Stimulated activated CD4-positive, alpha-beta T cell treated with anti-CD3 and anti-CD28 coated beads, Interleukin-12 subunit alpha, Interleukin-12 subunit beta, amount 100 ng/mL, for 48 hours (primary cell): ENCODE results near the gene RPS6KA3.
"Not testable (repeated sequence)": the region's sequence is repeated elsewhere in the genome, so short reads cannot be mapped to it uniquely, and the experiment has no call there.

Experiments
- DNase-seq, 3 donors: peaks; one replicate each; pipeline ENCODE4 v3.0.0-alpha.2; 2020; ENCODE audit warnings: low read depth in 2 of 3, low spot score in 1 of 3

Gene RPS6KA3

DNA sequence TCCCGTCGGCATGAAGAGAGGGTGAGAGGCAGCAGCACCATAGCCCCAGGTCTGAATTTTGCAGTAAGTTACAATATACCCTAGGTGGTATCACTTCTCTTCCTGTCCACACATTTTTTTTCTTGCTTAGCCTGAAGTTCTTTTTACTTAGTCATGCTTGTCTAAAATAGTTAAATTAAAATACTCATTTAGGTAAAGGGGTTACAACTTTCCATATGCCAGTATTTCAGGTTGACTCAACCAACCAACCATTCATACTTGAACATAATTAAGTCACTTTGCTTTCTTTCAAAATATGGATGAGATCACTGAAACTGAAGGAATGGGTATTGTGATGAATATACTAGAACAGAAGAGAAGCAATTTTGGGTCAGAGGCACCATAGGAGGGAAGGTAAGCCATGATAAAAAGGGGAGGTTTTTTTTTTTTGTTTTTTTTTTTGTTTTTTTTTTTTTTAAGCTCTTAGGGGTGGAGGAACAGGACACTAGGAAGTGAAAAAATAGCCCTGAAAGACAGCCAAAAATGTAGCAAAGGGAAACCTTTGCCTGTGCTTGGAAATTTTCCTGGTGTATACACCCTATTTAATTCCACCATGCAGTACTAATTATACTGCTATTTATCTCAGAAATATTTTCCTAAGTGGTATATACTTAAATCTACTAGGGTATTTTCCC, 41.8 kb downstream of the RPS6KA3 start:
- no peak for DNase-seq

DNA sequence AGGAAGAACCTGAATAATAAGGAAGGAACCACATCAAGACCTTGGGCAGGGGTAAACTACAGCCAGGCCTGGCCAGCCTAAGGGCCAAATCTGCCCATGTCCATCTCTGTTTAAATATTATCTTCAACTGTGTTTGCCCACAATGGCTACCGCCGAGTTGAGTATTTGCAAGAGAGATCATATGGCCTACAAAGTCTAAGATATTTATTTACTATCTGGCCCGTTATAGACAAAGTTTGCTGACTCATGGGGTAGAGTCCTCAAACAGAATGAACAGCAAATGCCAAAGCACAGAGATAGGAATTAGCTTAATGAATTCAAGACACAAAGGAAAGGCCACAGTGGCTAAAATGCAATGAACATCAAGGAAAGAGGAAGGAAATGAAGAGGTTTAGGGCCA, 44.8 kb downstream of the RPS6KA3 start:
- DNase-seq: no peak

DNA sequence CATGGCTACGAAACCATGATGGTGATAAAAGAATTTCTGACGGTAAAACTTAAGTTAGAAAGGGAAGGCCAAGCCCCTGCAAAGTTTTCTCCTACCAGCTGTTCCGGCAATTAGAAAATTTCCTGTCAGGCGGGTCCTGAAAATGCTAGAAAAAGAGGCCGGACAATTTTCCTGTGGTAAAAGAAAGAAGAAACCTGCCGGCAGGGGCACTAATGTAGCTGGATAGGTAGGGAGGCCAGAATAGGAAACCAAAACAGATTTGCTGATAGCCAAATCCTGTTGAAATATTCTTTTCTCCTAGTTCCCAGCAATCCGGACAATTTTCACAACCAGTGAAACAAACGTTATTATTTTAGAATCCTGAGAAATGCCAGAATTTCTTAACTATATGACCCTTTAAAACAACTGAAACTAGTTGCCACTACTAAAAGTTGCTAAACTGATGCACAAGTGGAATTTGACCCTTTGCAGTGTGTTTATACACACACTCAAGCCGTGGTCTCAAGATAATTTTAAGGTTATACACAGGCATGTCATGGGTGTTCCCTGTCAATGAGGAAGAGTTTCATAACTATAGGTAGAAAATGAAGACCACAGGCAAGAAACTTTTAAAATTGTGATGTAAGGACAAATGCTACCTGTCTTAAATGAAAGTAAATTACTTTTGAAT, 47.7 kb downstream of the RPS6KA3 start:
- no peak for DNase-seq

DNA sequence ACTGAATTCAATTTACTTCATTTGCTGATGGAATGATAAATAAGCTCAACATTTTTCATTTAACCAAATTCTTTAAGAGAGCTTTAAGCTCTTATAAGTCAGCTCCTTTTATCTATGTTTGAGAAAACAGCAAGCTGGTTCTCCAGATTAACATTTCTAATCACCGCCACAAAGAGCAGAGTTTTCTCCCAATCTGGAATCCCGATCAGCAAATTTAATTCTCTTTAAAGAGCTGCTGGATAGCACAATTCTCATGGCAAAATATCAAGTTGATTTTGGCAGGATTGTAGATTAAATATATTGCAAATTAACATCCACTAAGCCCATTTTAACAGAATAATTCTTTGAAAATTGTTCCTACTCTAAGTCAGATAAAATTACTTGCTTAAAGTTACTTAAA, 48.8 kb downstream of the RPS6KA3 start:
- DNase-seq: no peak

DNA sequence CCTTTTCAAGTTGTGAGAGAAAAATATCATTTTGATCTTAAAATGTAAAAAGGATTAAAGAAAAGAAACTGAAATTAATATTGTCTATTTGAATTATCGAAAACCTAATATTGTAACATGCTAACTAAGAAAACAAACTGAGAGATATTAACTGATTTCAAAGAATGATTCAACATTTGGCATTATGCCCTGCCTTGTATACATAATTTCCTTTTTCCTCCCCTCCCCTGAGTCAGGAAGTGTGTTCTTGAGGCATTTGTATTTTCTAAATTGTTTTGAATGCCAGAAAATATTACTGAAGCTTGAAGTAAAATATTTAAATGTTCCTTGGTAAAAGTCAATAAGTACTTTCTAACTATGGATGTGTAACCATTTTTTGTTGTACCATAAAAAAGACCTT, 49.4 kb downstream of the RPS6KA3 start:
- no peak for DNase-seq

DNA sequence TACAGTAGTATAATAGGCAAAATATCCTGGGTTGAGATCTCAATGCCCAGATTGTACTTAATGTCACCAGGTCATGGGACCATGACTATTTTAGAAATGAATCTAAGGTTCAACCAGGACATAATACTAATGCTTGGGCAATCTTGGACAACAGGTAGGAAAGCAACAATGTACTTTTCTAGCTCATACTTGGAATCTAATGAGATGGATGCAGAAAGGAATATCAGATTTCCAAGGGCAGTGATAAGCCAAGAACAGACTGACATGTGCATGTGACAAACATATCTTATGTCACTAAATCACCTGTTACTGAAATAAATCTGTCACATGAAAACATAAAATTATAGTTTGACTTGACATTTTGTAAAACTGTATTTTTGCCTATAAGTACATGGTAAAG, 51.1 kb downstream of the RPS6KA3 start:
- DNase-seq: no peak

DNA sequence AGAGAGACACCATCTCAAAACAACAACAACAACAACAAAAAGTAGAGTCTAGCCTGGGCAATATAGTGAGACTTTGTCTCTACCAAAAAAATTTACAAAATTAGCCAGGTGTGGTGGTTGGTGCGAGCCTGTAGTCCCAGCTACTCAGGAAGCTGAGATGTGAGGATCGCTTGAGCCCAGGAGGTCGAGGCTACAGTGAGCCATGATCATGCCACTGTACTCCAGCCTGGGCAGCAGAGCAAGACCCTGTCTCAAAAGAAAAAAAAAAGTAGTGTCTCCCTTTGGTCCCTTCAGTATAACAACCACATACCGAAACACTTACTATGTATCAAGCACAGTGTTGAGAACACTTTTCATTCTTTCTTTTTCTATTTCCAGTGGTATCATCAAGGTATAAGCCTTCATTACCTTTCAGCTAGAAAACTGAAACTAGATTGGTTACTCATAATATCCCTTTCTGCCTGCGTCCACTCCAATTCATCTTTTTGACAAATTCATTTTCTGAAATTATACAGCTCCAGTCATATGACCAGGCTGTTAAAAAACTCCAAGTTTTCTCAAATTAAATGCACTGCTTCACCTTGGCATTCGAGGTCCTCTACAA, 54.1 kb downstream of the RPS6KA3 start:
- DNase-seq: no peak

DNA sequence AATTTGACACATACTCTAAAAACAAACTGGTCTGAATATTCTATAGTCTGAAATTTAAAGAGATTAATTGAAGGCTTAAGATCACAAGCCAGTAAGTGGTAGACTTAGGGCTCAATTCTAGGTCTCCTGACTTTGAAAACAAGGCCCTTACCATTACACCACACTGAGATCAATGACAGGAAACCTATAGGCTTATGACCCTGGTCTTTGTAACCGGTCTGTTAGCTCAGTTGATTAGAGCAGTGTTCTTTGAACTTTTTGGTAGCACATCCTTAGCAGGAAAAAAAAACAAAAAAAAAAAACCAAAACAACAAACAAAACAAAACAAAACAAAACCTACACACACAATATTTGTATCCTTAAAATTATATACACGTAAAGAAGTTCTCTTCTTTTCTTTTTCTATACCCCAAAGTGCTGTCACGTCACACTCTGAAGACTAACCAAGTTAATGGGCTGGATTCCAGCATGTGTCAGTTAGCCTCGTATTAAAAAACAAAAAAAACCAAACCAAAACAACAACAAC, 55.4 kb downstream of the RPS6KA3 start:
- no peak for DNase-seq

DNA sequence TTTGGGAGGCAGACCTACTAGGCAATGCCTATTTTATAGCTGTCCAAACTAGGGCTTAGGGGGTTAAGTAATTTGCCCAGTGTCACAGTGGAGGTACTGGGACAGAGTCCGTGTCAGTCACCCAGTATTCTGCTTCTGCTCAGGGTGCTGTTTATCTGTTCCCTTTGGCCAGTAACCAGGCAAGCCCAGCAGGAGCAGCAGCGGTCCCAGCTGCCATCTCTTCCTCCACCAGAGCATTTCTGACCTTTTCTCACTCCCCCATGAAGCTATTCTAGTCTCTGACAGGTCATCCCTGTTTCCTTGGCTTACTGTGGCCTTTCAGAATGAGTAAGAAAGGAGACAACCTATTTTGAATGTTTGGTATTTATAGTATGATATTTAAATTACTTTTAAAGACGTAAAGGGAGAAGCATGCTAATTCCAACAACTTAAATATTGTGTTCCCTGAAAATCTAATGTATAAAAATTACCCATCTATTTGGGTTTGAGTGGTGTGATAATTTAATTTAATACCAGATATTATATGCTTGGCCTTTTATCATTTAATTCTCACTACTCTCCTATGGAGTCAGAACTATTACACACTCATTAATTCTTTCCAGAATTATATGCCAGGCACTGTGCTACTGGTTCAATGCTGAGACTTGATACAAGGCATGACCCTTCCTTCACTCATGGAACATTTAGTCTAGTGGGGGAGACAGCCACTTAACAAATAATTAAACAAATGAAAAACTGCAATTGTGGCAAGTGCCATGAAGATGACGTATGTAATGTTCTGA, 60.6 kb downstream of the RPS6KA3 start:
- no peak for DNase-seq

DNA sequence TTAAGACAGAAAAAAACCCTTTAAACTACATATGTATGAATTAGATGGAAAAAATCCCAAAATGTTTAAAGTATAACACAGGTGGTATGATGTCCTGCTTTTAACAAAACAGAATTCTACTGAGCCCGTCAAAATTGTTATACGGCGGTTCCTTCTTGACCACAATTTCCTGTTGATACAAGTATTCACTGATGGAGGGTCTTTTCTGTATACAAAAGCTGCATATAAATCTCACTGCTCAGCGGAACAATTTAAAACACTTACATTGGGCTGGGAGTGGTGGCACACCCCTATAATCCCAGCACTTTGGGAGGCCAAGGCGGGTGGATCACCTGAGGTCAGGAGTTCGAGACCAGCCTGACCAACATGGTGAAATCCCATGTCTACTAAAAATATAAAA, 62.4 kb downstream of the RPS6KA3 start:
- DNase-seq: no peak

DNA sequence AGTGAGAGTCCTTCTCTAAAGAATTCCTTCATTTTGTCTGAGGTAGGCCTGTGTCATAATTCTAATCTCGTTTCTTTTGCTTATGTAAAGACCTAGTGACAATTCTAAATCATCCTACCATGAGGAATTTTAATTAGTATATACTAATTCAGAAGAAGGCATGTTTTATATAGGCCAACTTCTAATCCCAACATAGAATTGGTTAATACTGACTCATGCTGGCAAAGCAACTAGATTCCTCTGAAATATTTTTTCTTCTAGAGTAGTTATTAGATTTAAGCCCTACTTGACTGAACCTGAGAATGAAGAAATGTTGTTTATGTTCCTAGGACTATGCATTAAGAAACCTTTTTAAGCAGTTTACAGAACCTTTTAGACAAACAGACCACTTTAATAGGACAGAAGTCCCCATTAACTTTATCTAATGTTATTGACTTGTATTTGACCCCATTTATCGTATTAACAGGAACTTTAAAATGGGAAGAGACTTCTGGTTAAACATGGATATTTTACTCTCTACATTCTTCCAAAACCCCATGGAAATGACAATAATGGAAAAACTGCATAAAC, 69.0 kb downstream of the RPS6KA3 start:
- DNase-seq: no peak

DNA sequence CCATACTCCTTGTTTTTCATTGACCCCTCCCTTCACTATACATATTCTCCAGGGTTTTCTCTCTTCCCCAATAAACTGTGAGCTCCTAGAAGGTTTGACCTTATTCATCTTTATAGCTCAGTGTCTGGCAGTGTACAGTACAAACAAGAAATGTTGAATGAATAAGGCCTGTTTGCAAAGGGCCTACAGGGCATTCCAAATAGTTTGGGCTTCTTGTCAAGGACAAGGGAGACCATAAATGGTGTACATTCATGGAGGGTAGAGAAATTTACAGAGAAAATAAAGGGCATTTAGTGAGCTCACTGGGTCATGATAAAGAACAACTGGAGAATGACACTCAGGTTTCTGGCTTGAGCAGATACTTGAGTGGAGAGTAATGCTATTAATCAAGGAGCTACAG, 77.5 kb downstream of the RPS6KA3 start:
- no peak for DNase-seq

DNA sequence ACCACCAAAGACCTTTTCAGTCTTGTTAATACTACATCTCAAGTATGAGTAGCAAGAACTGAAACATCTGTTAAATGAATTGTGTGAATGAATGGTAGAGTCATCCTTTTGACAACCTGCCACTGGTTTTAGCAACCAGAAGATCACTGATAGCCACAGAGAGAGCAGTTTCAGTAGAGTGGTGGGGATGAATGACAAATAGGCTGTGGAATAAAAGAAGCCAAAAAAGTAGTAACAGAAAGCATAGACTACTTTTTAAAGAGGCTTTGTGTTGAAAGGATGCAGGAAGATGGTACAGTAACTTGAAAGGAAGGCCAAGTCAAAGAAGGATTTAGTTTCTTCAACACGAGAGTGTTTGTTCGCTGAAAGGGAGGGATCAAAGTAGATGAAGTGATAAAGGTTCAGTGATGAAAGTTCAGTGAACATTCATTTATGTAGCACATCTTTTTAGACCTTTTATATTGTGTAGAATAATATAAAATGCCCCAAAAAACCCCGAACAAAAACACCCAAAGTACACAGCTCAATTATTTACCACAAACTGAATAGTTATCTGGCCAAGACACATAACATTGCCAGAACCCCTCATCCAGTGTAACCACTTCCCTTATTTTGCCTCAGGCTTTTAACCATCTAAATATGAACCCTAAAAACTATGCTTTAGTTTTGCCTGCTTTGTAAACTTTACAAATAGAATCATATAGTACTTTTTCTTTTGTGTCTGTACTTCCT, 84.9 kb downstream of the RPS6KA3 start:
- no peak for DNase-seq

DNA sequence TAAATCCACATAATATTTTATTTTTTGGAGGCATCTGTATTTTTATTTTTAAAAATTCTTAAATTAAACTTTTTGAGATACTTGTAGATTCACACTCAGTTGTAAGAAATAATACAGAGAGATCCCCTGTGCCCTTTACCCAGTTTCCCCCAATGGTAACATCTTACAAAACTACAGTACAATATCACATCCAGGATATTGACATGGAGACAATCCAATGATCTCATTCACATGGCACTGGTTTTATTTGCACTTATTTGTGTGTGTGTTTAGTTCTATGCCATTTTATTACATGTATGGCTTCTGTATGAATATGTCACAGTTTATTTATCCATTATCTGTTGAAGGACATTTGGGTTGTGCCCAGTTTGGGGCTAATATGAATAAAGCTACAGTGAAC, 89.6 kb downstream of the RPS6KA3 start:
- DNase-seq: no peak

DNA sequence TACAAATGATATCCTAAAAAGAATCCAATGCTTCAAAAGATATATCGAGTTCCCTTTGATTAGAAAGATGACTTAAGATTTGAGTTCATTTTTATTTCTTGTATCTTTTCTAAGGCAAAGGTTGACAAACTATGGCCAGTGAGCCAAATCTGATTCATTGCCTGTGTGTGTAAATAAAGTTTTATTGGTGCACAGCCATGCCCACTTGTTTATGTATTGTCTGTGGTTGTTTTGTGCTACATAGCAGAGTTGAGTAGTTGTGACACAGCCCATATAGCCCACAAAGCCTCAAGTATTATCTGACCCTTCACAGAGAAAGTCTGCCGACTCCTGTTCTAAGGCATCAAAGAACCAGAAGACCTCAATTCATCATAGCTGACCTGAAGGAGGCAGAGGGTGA, 92.9 kb downstream of the RPS6KA3 start:
- no peak for DNase-seq

DNA sequence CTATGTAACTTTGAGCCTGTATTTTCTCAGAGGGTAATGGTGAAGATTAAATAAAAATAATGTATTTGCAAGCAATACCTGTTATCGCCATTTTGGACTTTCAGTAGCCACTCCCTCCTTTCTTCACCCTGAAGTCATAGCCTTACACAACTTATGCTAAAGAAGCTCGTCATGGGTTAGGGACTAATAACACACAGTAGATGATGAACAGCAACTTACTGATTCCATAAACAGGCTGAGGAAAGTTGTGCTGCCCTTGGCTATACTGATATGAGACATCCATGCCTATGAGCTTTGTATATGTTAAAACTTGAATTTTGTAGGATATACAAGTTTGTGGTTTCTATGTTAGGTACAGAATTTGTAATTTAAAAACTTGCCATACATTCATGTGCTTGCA, 93.4 kb downstream of the RPS6KA3 start:
- no peak for DNase-seq

DNA sequence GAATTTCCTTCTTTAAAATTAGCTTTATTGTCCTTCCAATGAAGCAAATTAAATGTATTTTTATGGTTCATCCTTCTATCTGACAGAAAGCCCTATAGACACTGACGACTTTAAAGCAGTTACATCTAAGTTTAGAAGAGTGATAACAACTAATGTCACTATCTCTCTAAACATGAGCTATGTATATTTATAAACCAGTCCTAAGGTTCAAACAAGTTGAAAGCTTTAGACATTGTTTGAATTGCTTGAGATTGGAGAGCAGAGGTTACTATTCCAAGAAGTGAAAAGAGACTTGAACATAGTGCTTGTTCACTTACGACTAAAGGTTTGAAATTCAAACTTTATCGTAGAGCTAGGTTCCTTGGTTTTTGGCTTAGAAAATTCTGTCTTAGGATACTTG, 94.8 kb downstream of the RPS6KA3 start:
- DNase-seq: no peak

DNA sequence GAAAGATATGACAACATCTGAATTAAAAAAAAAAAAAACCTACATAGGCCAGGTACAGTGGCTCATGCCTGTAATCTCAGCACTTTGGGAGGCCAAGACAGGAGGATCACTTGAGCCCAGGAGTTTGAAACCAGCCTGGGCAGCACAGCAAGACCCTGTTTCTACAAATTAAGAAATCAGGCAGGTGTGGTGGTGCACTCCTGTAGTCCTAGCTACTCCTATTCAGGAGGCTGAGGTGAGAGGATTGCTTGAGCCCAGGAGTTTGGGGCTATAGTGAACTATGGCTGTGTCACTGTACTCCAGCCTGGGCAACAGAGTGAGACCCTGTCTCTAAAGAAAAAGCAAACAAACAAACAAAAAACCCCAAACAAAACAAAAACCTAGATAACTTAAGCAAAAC, 104.2 kb downstream of the RPS6KA3 start:
- not testable (repeated sequence) for DNase-seq

DNA sequence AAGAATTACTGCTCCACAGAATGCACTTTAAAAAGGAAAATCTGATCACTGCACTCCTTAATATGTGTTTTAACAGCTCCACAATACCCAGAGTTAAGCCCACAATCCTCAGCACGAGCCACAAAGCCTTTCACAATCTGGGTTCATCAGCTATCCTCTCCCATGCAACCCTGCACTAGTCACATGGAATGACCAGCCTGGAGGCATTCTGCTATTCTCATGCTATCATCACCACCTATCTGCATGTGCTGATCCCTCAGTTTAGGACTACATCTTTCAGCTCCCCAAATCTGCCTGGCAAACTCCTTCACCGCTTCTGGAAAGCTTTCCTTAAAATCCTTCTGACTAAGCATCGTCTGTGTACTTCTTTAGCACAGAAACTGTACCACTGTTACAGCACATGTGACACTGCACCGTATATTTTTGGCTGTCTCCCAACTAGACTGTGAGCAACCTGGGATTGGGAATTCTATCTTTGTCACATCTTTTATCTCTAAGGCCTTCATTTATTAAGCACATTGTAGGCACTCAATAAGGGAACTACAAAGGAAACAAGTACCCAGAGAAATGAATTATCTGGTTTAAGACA, 106.8 kb downstream of the RPS6KA3 start:
- DNase-seq: no peak

DNA sequence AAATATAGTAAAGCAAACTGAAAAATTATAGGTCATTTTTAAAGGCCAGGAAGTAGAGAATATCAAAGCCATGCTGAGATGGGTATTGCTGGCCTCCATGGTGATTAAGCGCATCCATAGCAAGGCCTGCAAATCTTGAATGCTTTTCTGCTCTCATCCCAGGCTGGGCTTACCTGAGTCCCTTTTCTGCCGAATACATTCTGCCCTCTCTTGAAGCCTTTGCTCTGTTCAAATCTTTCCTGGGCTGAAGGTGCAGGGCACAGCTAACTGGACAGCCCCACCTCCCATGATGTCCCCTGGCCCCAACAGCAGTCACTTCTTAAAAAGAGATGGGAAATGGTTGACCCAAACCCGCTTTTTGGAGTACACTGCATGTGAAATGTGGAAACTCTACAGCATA, 115.0 kb downstream of the RPS6KA3 start:
- no peak for DNase-seq
